Measurements from ENCODE around the gene NFS1. TPM values are rescaled to one million over a fixed set of nuclear protein-coding genes. Genes with fewer than 3 reads are reported as not detected.

The NFS1 gene
- polyA plus RNA-seq, 1 of the 3 experiments (the other 2 are of a cell fraction), result 75.6 TPM

DNA sequence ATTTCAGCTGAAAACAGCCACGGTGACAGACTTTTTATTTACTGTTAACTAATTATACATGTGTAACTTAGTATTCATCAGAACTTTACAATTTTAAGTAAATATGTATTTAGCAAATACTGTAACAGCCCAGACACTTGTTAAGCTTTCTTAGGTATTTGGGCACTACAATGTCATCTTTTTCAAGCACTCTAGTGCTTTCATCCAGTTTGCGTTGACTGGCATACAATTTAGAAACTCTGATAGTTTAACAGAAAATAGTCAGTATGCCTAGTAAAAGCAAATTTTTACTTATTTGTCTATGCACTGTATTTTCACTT, 32.3 kb upstream of the NFS1 start:
- Histone ChIP-seq H3K79me2 (ENCODE audit: insufficient read depth) (peaks cover 100% of the 10 kb centered on the region), H3K4me3 (ENCODE audit: low read depth in 2 of 2, low read length in 1 of 2) (no peak overlapping the region), H3K27me3 (ENCODE audit: insufficient read depth) (no peaks in the 10 kb centered on the region), H3K9ac (no peak overlapping the region; the same call in 1 of the 2 replicates), H2AFZ (ENCODE audit: low read depth) (no peak overlapping the region), H3K36me3 (replicated peaks in 1 of 2; ENCODE audit: control insufficient read depth in 1 of 2, insufficient read depth in 2 of 2, low read length in 1 of 2) (peaks cover 88 to 100% of the 10 kb centered on the region in 2 experiments), H3F3A (replicated peaks; ENCODE audit: insufficient read depth) (peaks cover 41% of the 10 kb centered on the region), H3K9me2 (no peaks in the 10 kb centered on the region), H4K20me1 (ENCODE audit: insufficient read depth) (peaks cover 100% of the 10 kb centered on the region), H3K4me1 (ENCODE audit: control insufficient read depth in 1 of 2, insufficient read depth in 2 of 2, low read depth in 1 of 2, low read length in 1 of 2) (peaks cover 2 to 20% of the 10 kb centered on the region in 2 experiments; a peak in 2 of 4 replicates), H3K9me3 (no peaks in the 10 kb centered on the region), H3K4me2 (no peak overlapping the region; the same call in 1 of the 2 replicates), H3K27ac (ENCODE audit: low read depth in 2 of 2, low read length in 1 of 2) (peak overlapping the region in 1 of 2 experiments; percentile 10; a peak in 1 of 4 replicates)
- TF ChIP-seq YY1 (IDR thresholded peaks at IDR 0.05; ENCODE audit: low read depth) (no peak), TCF12 (IDR thresholded peaks at IDR 0.05) (no peak), GABPA (IDR thresholded peaks at IDR 0.05; ENCODE audit: low read depth) (no peak), TAF1 (IDR thresholded peaks at IDR 0.05; ENCODE audit: borderline replicate concordance, low read depth, low read length) (no peak), JUND (IDR thresholded peaks at IDR 0.05) (no peak), GATA2 (CRISPR knock-in tag; IDR thresholded peaks at IDR 0.05) (no peak), RXRA (IDR thresholded peaks at IDR 0.05; ENCODE audit: borderline replicate concordance, low read depth) (no peak), NRF1 (IDR thresholded peaks at IDR 0.05; ENCODE audit: low read depth, low read length) (no peak), FOXJ3 (CRISPR knock-in tag; IDR thresholded peaks at IDR 0.05) (no peak), FOSL2 (IDR thresholded peaks at IDR 0.05; ENCODE audit: borderline replicate concordance, low read depth) (no peak), IRF3 (IDR thresholded peaks at IDR 0.05; ENCODE audit: low read depth, low read length) (no peak), SMC3 (IDR thresholded peaks at IDR 0.05; ENCODE audit: low read depth, low read length) (no peak)
- 74% methylated on average over 2 of the region's 2 CpGs for WGBS (ENCODE audit: low lambda C conversion rate)
- no peak for DNase-seq
- ChIA-PET POLR2A (no interaction called here), CTCF (interaction anchor here (1.5 to 1.9 kb wide), 3 partner anchors 8 to 153 kb away, joined by 4 to 7 read pairs (median 6); no protein-coding TSS in a partner anchor)

DNA sequence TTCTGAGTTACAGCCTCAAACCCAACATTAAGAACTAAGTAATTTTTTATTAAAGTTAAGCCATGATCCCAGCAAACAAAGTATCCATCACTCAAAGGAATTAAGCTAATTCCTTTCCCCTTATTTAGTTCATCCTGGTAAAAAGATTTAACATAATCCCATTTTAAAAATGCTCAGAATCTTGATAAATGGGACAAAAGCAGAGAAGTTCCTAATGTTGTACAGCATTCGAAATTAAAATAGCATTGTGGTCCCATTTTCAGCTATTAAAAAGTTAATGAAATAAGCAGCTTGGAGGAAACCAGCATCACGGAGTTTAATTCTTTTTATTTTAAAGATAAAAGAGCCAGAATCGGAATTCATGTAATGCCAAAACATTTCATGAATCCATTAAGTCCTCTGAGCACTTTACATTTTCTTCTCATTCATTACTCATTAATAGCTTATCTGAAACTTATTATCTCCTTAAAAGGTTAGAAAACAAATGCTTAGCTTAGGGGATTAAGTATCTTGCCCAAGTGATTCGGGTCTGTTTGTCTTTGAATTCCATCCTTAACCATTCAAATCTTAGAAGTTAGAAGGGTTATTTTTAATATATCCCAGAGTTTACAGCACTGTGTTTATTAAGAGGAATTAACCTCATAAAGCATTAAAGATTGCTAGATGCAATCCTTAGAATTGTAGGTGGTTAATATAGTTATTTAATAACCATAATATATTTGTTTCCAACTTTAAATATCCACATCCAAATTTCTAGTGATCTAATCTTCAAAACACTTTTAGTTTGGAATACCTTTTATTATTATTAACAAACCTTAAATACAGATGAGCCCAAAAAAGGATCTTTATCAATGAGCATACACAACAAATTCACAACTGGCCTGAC, 31.7 kb upstream of the NFS1 start:
- peaks cover 100% of the 10 kb centered on the region for H3K79me2 ChIP-seq (ENCODE audit: insufficient read depth)
- ChIA-PET CTCF (interaction anchor here (0.9 to 1.9 kb wide), 6 partner anchors 9 to 223 kb away, joined by 3 to 7 read pairs (median 4); partner anchors contain the start of gene SCAND1), POLR2A (interaction anchor here (0.8 kb wide), 1 partner anchor 11 kb away, joined by 10 read pairs; the partner anchor contains the start of gene RBM39)
- no peak overlapping the region; the same call in 1 of the 2 replicates for H3K4me2 ChIP-seq
- H3K4me3 ChIP-seq (ENCODE audit: low read depth in 2 of 2, low read length in 1 of 2), result no peak overlapping the region
- no peaks in the 10 kb centered on the region for H3K9me3 ChIP-seq
- H3F3A ChIP-seq (replicated peaks; ENCODE audit: insufficient read depth), result peaks cover 47% of the 10 kb centered on the region
- H3K4me1 ChIP-seq (ENCODE audit: control insufficient read depth in 1 of 2, insufficient read depth in 2 of 2, low read depth in 1 of 2, low read length in 1 of 2), result peaks cover 2 to 14% of the 10 kb centered on the region in 2 experiments; a peak in 2 of 4 replicates
- DNase-seq, result no peak
- H4K20me1 ChIP-seq (ENCODE audit: insufficient read depth), result peaks cover 100% of the 10 kb centered on the region
- TF ChIP-seq SIN3A (IDR thresholded peaks at IDR 0.05; ENCODE audit: borderline replicate concordance, low read depth, low read length) (no peak), EZH2phosphoT487 (IDR thresholded peaks at IDR 0.05; ENCODE audit: borderline replicate concordance, low read depth) (no peak), GABPA (IDR thresholded peaks at IDR 0.05; ENCODE audit: low read depth) (no peak), NRF1 (IDR thresholded peaks at IDR 0.05; ENCODE audit: low read depth, low read length) (no peak), NFIC (IDR thresholded peaks at IDR 0.05; ENCODE audit: borderline replicate concordance) (no peak)
- TF ChIP-seq, protein P1, sequence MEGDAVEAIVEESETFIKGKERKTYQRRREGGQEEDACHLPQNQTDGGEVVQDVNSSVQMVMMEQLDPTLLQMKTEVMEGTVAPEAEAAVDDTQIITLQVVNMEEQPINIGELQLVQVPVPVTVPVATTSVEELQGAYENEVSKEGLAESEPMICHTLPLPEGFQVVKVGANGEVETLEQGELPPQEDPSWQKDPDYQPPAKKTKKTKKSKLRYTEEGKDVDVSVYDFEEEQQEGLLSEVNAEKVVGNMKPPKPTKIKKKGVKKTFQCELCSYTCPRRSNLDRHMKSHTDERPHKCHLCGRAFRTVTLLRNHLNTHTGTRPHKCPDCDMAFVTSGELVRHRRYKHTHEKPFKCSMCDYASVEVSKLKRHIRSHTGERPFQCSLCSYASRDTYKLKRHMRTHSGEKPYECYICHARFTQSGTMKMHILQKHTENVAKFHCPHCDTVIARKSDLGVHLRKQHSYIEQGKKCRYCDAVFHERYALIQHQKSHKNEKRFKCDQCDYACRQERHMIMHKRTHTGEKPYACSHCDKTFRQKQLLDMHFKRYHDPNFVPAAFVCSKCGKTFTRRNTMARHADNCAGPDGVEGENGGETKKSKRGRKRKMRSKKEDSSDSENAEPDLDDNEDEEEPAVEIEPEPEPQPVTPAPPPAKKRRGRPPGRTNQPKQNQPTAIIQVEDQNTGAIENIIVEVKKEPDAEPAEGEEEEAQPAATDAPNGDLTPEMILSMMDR (IDR thresholded peaks at IDR 0.05), result no peak
- TF ChIP-seq, protein P2, sequence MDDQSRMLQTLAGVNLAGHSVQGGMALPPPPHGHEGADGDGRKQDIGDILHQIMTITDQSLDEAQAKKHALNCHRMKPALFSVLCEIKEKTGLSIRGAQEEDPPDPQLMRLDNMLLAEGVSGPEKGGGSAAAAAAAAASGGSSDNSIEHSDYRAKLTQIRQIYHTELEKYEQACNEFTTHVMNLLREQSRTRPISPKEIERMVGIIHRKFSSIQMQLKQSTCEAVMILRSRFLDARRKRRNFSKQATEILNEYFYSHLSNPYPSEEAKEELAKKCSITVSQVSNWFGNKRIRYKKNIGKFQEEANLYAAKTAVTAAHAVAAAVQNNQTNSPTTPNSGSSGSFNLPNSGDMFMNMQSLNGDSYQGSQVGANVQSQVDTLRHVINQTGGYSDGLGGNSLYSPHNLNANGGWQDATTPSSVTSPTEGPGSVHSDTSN (IDR thresholded peaks at IDR 0.05), result no peak
- H3K27ac ChIP-seq (ENCODE audit: low read depth in 2 of 2, low read length in 1 of 2), result peak overlapping the region in 1 of 2 experiments; percentile 10; a peak in 1 of 4 replicates
- H3K9me2 ChIP-seq, result no peaks in the 10 kb centered on the region
- no peaks in the 10 kb centered on the region for H3K27me3 ChIP-seq (ENCODE audit: insufficient read depth)
- H3K9ac ChIP-seq, result 0 out of 2 replicates have a peak overlapping the region, but pooled peaks have one; percentile 1
- H2AFZ ChIP-seq (ENCODE audit: low read depth), result no peak overlapping the region
- 38% methylated on average over 4 of the region's 4 CpGs for WGBS (ENCODE audit: low lambda C conversion rate)
- H3K36me3 ChIP-seq (replicated peaks in 1 of 2; ENCODE audit: control insufficient read depth in 1 of 2, insufficient read depth in 2 of 2, low read length in 1 of 2), result peaks cover 88 to 100% of the 10 kb centered on the region in 2 experiments
